Measurements from ENCODE around the gene LARGE1. TPM values are rescaled to one million over a fixed set of nuclear protein-coding genes. Genes with fewer than 3 reads are reported as not detected.
A peak's percentile ranks its signal among the peaks of the same experiment; 100 is the strongest.

The LARGE1 gene
- total RNA-seq, 1 experiment from 2014 or later = 1.5 TPM

GRCh38 chr22:33923660-33924246 is 3.5 kb upstream of the LARGE1 start:
- Histone ChIP-seq H3K4me3 (replicated peaks in 1 of 2; ENCODE audit: low read depth in 1 of 2, low read length in 2 of 2) (no peak overlapping the region), H3K79me2 (ENCODE audit: insufficient read depth, low read length) (no peaks in the 10 kb centered on the region), H3K4me2 (ENCODE audit: low read length) (no peak overlapping the region), H3K9me3 (ENCODE audit: control insufficient read depth in 1 of 2, insufficient read depth in 1 of 2, low read depth in 1 of 2, low read length in 2 of 2) (no peaks in the 10 kb centered on the region; a peak in 2 of 4 replicates), H3K4me1 (ENCODE audit: control insufficient read depth in 1 of 2, insufficient read depth in 2 of 2, low read length in 2 of 2) (peaks cover 0 to 7% of the 10 kb centered on the region in 2 experiments; a peak in 1 of 4 replicates), H3K36me3 (ENCODE audit: control insufficient read depth in 1 of 2, insufficient read depth in 2 of 2, low read length in 2 of 2) (no peaks in the 10 kb centered on the region), H4K20me1 (ENCODE audit: insufficient read depth) (no peaks in the 10 kb centered on the region), H3K9me2 (ENCODE audit: insufficient read depth) (no peaks in the 10 kb centered on the region), H2AFZ (ENCODE audit: low read depth, low read length, poor library complexity, severe bottlenecking) (no peak overlapping the region), H3K9ac (ENCODE audit: low read length) (no peak overlapping the region), H3K27me3 (ENCODE audit: insufficient read depth, low read length) (0 out of 2 replicates have a peak, but pooled peaks cover 6% of the 10 kb centered on the region), H3K27ac (ENCODE audit: low read depth, low read length) (no peak overlapping the region)
- peak; percentile 27 for DNase-seq (ENCODE audit: low read depth, low spot score)
- intact Hi-C loops (cut with micrococcal nuclease) = loop anchor here (5.0 to 10.0 kb wide), 2 partner anchors 1099 to 1231 kb away; no protein-coding TSS in a partner anchor
- no peak for ATAC-seq
- POLR2A ChIA-PET = no interaction called here
- no TSS peak for BruUV-seq (replicated peaks)
- CTCF ChIA-PET = no interaction called here
- TF ChIP-seq FOSL1 (IDR thresholded peaks at IDR 0.05; ENCODE audit: low read depth) (no peak), SIN3A (IDR thresholded peaks at IDR 0.05; ENCODE audit: low read depth) (no peak), SRF (IDR thresholded peaks at IDR 0.05; ENCODE audit: low read depth) (no peak), JUND (IDR thresholded peaks at IDR 0.05) (no peak), ZFX (IDR thresholded peaks at IDR 0.05) (no peak), CTCF (IDR thresholded peaks at IDR 0.05 in 2 of 3, conservative IDR thresholded peaks at IDR 0.05 in 1 of 3; ENCODE audit: borderline replicate concordance in 1 of 3, insufficient read depth in 1 of 3, low read depth in 2 of 3, low read length in 2 of 3) (peak; percentile 6 to 72 (median 67); a peak in 4 of 6 replicates), TCF7L2 (IDR thresholded peaks at IDR 0.05; ENCODE audit: borderline replicate concordance, extremely low read depth, insufficient read depth, insufficient read length) (no peak), POLR2A (IDR thresholded peaks at IDR 0.05; ENCODE audit: borderline replicate concordance, extremely low read depth, insufficient read depth, insufficient read length) (no peak), ZNF274 (IDR thresholded peaks at IDR 0.05; ENCODE audit: low read depth, low read length) (no peak), EGR1 (IDR thresholded peaks at IDR 0.05; ENCODE audit: low read depth) (no peak), CEBPB (IDR thresholded peaks at IDR 0.05; ENCODE audit: low read depth) (no peak), SP1 (IDR thresholded peaks at IDR 0.05; ENCODE audit: low read depth) (no peak), ZBTB33 (IDR thresholded peaks at IDR 0.05; ENCODE audit: extremely low read depth, insufficient replicate concordance, low read length) (no peak), RAD21 (IDR thresholded peaks at IDR 0.05; ENCODE audit: low read depth) (peak; percentile 35; the same call in 1 of the 2 replicates), CBX3 (IDR thresholded peaks at IDR 0.05; ENCODE audit: low read depth) (no peak), REST (IDR thresholded peaks at IDR 0.05; ENCODE audit: low read depth) (no peak)
- RAD21 ChIA-PET (ENCODE audit: low non-redundant PET in 1 of 2, low total read pairs in 2 of 2, uncharacterized antibody in 2 of 2, unreplicated experiment in 2 of 2) = no interaction called here
